ENCODE results near the gene SNPH. TPM values are rescaled to one million over a fixed set of nuclear protein-coding genes. Genes with fewer than 3 reads are reported as not detected.

SNPH gene
- total RNA-seq, 1 donor from 2014 or later = 4.3 TPM

DNA sequence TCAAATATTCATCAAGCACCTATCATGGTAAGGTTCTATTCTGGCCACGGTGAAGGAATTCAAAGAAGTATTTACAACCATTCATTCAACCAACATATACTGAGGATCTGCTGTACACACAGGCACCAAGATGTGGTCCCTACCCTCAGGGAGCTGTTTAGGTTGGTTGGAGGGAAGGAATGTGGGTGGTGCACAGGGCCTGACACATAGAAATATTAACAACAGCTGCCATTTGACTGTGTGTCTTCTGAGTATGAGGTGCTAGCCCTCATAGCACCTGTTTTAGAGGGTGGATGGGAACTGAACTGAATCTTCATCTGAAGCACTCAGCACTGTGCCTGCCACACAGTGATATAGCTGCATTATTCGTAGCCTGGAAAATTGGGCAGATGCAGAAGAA, 7.3 kb downstream of the SNPH start:
- H3K27ac ChIP-seq = no peak overlapping the region
- ATAC-seq = no peak
- TF ChIP-seq, protein P1, sequence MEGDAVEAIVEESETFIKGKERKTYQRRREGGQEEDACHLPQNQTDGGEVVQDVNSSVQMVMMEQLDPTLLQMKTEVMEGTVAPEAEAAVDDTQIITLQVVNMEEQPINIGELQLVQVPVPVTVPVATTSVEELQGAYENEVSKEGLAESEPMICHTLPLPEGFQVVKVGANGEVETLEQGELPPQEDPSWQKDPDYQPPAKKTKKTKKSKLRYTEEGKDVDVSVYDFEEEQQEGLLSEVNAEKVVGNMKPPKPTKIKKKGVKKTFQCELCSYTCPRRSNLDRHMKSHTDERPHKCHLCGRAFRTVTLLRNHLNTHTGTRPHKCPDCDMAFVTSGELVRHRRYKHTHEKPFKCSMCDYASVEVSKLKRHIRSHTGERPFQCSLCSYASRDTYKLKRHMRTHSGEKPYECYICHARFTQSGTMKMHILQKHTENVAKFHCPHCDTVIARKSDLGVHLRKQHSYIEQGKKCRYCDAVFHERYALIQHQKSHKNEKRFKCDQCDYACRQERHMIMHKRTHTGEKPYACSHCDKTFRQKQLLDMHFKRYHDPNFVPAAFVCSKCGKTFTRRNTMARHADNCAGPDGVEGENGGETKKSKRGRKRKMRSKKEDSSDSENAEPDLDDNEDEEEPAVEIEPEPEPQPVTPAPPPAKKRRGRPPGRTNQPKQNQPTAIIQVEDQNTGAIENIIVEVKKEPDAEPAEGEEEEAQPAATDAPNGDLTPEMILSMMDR (IDR thresholded peaks at IDR 0.05) = no peak

DNA sequence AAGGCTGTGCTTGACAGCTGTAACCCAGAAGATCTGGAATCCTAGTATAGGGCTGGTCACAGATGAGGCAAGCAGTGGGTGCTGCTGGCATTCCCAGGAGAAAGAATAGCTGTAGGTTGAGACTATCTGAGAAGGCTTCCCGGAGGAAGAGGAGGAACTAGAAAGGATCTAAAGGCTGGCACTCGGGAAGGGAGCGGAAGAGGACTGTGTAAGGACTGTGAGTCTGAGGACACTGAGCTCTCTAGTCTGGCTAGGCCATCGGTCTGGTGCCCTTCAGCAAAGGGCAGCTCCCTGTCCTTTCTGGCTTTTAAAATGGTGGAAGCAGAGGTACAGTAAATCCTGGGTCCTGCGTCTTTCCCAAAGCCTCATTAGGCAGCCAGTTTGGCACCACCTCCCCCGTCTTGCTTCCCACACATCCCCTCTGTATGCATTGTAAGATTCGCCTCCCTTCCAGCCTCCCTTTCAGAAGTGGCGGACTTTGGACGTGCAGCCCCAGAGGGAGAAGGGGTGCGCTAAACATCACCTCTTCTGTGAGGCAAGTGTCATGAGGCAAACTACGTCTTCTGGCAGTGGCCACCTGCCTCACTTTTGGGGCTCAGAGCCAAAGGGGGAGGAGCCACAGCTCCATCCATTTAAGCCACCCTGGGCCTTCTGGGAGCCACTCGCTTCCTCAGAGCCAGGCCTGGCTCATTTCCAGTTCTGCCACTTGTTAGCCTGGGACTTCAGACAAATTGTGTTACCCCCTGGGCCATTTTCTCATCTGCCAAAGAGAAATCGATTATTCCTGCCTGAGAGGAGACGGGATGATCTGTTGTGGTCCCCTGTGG, 8.6 kb downstream of the SNPH start:
- no peak overlapping the region for H3K27ac ChIP-seq
- DNase-seq (no peak), ATAC-seq (no peak)
- intact Hi-C loops (cut with DNase I) = no loop called here
- TF ChIP-seq, protein P1 (IDR thresholded peaks at IDR 0.05) = no peak
- H3K27me3 ChIP-seq = no peaks in the 10 kb centered on the region
- no peaks in the 10 kb centered on the region for H3K9me3 ChIP-seq
- H3K36me3 ChIP-seq = no peaks in the 10 kb centered on the region
- no peak overlapping the region for H3K4me3 ChIP-seq
- H3K4me1 ChIP-seq = peaks cover 3% of the 10 kb centered on the region

More for the DNA sequence above, 7.3 kb downstream of the SNPH start:
- intact Hi-C loops (cut with DNase I) = no loop called here
- H3K27me3 ChIP-seq = no peaks in the 10 kb centered on the region
- no peak for DNase-seq
- H3K4me1 ChIP-seq = peaks cover 3% of the 10 kb centered on the region
- no peaks in the 10 kb centered on the region for H3K36me3 ChIP-seq
- H3K4me3 ChIP-seq = no peak overlapping the region
- H3K9me3 ChIP-seq = no peaks in the 10 kb centered on the region

DNA sequence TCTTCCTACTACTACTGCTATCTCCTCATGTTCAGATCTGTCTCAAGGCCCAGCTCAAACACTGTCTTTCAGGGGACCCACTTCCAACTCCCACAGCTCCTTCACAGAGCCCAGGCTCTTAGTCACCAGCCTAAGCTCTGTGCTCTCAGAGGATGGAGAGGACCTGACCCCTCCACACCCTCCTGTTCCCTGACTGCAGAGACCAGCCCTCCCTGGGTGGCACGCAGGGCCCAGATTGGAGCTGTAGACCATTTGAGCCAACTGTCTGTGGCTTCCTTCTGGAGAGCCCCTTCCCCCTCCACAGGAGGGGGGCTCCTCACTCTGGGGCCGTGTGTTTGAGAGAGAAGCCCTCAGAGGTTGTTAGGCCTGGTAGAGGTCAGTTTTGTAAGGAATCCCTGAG, 9.8 kb downstream of the SNPH start:
- peaks cover 3% of the 10 kb centered on the region for H3K4me1 ChIP-seq
- H3K4me3 ChIP-seq = no peak overlapping the region
- TF ChIP-seq, protein P1 (IDR thresholded peaks at IDR 0.05) = no peak
- intact Hi-C loops (cut with DNase I) = no loop called here
- ATAC-seq (no peak), DNase-seq (no peak)
- no peaks in the 10 kb centered on the region for H3K27me3 ChIP-seq
- H3K36me3 ChIP-seq = no peaks in the 10 kb centered on the region
- no peak overlapping the region for H3K27ac ChIP-seq
- no peaks in the 10 kb centered on the region for H3K9me3 ChIP-seq

DNA sequence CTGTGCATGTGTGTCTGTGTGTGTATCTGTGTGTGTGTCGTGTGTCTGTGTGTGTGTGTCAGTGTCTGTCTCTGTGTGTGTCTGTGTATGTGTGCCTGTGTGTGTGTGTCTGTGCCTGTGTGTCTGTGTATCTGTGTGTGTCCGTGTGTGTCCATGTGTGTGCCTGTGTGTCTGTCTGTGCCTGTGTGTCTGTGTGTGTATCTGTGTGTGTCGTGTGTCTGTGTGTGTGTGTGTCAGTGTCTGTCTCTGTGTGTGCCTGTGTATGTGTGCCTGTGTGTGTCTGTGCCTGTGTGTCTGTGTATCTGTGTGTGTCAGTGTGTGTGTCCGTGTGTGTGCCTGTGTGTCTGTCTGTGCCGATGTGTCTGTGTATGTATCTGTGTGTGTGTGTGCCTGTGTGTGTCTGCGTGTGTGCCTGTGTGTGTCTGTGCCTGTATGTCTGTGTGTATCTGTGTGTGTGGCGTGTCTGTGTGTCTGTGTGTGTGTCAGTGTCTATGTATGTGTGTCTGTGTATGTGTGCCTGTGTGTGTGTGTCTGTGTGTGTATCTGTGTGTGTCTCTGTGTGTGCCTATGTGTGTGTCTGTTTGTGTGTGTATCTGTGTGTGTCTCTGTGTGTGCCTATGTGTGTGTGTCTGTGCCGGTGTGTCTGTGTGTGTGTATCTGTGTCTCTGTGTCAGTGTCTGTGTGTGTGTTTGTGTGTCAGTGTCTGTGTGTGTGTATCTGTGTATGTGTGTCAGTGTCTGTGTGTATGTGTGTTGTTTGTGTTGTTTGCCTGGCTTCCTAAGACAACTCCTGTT, 11.6 kb downstream of the SNPH start:
- no peaks in the 10 kb centered on the region for H3K36me3 ChIP-seq
- H3K9me3 ChIP-seq = no peaks in the 10 kb centered on the region
- H3K4me3 ChIP-seq = no peak overlapping the region
- intact Hi-C loops (cut with DNase I) = no loop called here
- H3K27ac ChIP-seq = no peak overlapping the region
- TF ChIP-seq, protein P1 (IDR thresholded peaks at IDR 0.05) = no peak
- ATAC-seq (no peak), DNase-seq (no peak)
- no peaks in the 10 kb centered on the region for H3K27me3 ChIP-seq
- peaks cover 6% of the 10 kb centered on the region for H3K4me1 ChIP-seq

DNA sequence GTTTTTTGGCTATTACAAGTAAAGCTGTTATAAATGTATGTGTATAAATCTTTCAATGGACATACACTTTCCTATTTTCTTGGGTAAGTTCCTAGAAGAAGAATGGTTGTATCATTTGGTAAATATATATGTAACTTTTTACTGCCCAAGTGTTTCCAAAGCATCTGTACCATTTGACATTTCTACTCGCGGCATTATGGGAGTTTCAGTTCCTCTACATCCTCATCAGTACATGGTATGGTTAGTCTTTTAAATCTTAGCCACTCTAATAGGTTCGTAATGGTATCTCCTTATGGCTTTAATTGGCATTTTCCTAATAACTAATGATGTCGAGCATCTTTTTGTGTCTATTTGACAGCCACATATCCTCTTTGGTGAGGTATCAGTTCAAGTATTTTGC, 12.9 kb downstream of the SNPH start:
- Histone ChIP-seq H3K36me3 (no peaks in the 10 kb centered on the region), H3K4me3 (no peak overlapping the region), H3K9me3 (no peaks in the 10 kb centered on the region), H3K4me1 (peaks cover 5% of the 10 kb centered on the region), H3K27ac (no peak overlapping the region), H3K27me3 (no peaks in the 10 kb centered on the region)
- intact Hi-C loops (cut with DNase I) = no loop called here
- DNase-seq (no peak), ATAC-seq (no peak)
- TF ChIP-seq, protein P1 (IDR thresholded peaks at IDR 0.05) = no peak
